A549 treated with GW870086 at 1 μM for 4 hours (cell line): ENCODE data around the gene ADH5. TPM values are rescaled to one million over a fixed set of nuclear protein-coding genes. Genes with fewer than 3 reads are reported as not detected.

Experiments used
- total RNA-seq: library from RNA; stranded (reverse); fragments of 200-300 nt; extraction: Qiagen RNA extraction; gene quantifications from 5 replicates; pipeline ENCODE4 v1.2.3, GENCODE V29; 2022; ENCODE audit warnings: low read depth

The ADH5 gene
- 105 to 137 TPM (median 106 TPM) in 5 replicates for total RNA-seq

DNA sequence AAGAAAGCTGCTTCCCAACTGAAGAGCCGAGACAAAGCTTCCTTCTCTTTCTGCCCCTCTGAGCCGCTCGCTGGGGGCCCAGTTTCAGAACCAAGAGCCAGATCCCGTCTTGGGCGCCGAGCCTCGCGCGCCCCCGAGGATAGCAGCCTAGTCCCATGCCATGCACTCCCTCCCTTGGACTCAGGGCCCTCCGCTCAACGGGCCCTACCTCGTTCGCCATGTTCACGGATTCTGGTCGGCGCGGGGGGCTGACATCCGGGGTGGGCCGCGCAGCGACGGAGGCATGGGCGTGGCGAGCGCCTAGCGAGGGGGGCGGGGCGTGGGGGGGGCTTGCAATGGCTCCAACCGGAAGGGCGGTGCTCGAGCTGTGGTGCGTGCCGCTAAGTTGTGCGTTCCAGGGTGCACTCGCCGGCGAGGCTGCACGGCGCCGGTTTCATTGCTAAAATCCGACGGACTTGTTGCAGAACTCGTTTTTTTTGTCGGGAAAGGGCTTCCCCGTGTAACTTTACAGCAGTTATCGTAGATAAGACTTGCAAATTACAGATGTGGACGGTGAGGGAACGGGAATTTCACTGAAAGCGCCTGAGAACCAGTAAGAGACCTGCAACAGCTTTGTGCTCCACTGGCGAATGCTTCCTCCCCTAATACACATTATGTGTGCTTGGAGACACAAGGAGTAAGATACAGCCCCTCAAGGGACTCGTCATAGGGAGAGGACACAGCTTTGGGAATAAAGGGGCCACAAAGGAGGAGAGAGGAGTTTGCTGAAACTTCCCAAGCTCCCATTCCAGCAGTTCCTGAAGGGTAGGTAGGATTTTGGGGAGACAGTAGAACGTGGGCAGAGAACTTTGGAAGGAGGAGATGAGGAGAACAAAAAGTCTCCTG lies at the start of gene ADH5:
Gene ADH5 (minus strand): TSS at position 308 of the 885 bp plus-strand sequence. CDS start 88 bp downstream, at position 220.

Other genes starting within 250 kb of the ADH5 start
- gene EIF4E, start 159.7 kb downstream of the ADH5 start, total RNA-seq = 72.4 to 126 TPM (median 79.4 TPM) in 5 replicates
- gene METAP1, start 93.1 kb downstream of the ADH5 start, total RNA-seq = 49.2 to 55.9 TPM (median 52.4 TPM) in 5 replicates
- not detected in 5 replicates for gene ADH4, start 55.5 kb upstream of the ADH5 start, total RNA-seq
- 0.05 to 0.07 TPM in 2 of 5 replicates, not detected in the others for gene ADH6, start 130.5 kb upstream of the ADH5 start, total RNA-seq
- gene ADH1A, start 202.2 kb upstream of the ADH5 start, total RNA-seq = not detected in 5 replicates
- gene ADH1B, start 232.6 kb upstream of the ADH5 start, total RNA-seq = not detected in 5 replicates